HG03354 (cell line): ENCODE results near the gene C11orf86.
A peak's percentile ranks its signal among the peaks of the same experiment; 100 is the strongest.
"Not testable (repeated sequence)": the region's sequence is repeated elsewhere in the genome, so short reads cannot be mapped to it uniquely, and the experiment has no call there.

Experiments used
- ATAC-seq: cut with Tn5 transposase; IDR thresholded peaks from one replicate; pipeline ENCODE4 v1.9.1; 2021; ENCODE audit warnings: mild to moderate bottlenecking; ENCODE audit not compliant: unreplicated experiment, poor library complexity, severe bottlenecking

The C11orf86 gene, protein sequence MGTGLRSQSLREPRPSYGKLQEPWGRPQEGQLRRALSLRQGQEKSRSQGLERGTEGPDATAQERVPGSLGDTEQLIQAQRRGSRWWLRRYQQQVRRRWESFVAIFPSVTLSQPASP

DNA sequence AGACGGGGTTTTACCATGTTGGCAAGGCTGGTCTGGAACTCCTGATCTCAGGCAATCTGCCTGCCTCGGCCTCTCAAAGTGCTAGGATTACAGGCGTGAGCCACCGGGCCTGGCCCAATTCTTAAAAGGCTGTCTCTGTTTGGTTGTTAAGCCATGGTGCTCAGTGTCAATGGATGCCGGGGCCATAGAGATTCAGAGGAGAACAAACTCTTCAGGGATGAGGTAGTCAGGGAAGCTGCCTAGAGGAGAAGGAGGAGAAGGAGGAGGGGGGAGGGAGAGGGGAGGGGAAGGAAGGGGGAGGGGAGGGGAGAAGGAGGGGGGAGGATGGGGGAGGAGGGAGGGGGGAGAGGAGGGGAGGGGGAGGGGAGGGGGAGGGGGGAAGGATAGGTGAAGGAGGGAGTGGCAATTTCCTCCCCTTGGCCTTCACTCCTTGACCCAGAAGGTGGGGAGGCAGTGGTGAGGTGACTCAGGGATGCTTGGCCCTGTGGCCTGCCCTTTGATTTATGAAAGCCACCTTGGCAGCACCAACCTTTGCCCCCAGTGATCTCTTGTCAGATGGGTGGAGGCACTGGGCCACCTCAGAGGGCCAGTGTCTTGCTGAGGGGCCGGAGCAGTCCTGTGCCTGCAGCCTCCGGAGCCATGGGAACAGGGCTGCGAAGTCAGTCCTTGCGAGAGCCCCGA is at the start of gene C11orf86:
Gene C11orf86 (plus strand): TSS at position 581 of the 681 bp plus-strand sequence. CDS start 59 bp downstream, at position 640.
- ATAC-seq: no peak

DNA sequence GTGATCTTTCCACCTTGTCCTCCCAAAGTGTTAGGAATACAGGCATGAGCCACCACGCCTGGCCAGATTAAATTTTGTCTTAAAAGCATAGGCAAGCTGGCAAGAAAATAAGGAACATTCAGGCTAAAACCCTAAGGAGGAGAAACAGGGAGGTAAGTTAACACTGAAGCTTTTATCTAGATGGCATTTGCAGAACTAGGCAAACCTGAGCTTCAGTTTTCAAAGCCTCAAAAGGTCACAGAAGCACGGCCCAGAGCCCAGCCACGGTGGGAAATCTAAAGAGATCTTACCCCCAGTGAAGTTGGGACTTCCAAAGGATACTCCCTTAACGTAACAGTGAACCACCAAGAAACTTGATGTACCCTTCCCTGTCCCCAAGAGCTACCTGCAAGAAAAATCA is 45.4 kb upstream of the C11orf86 start:
- ATAC-seq: no peak

DNA sequence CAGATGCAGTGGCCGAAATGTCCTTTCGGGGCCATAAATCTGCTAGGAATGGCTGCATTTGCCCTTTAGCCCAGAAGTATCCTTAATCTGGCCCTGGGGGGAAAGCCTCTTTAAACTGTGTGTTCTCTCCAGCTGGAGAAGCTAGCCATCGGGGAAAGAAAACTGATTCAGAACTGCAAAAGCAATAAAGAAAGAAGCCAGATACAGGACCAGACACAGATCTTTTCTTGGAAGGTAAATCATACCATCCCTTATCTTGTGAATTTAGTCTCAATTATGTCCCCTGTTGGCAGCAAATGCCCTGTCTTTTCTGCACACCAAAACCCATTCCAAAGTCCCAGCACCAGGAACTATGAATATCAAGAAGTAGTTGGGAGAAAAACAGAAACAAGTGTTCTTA is 42.6 kb upstream of the C11orf86 start:
- ATAC-seq: no peak

DNA sequence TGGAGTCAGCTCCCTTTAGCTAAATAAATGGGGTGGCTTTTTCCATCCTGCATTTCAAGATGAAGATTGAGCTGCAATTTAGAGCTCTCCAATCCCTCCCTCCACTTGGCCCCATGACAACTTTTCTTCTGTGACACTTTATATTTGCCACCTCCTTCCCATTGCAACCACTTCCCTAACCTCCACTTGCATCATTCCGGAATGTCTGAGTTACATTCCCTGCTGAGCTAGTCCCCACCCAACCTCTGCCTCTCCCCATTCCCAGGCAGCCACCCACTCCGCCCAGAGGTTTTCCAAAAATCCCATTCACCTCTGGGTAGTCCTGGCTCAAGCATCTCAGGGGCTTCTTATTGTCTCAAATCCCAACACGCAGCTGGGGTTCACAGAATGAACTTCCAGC is 41.6 kb upstream of the C11orf86 start:
- no peak for ATAC-seq

DNA sequence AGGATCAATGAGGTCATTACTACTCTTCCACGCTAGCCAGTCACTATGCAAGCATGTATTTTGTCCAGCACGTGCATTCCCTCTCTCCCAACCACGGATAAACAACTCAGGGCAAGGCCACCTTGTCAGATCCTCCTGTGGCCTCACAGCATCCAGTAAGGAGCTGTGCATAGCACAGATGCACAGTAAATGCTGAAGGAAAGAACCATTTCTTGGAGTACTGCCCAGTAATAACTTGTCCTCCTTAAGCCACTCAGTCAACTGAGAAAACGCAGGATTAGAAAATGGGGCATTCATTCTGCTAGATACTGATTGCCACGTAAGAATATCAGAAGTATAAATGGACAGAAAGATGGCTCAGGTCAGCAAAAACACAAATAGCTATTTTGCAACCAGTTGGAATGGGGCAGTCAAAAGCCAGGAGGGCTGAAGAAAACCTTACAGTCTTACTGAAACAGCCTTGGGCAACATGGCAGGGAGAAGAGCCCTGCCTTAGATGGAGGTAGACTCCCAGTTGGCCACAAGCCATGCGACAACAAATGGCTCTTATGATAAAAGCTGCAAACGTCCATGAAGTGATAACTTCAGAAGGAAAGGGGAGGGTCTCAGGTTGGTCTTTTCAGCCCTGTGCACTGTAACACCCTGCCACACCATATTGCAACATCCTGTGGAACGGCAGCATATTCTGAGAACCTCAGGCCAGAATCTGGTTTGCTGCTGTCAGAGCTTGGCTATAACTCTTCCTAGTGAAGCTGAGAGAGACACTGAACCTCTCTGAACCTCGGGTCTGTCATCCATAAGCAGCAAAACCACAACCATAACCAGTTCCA is 39.9 kb upstream of the C11orf86 start:
- no peak for ATAC-seq

DNA sequence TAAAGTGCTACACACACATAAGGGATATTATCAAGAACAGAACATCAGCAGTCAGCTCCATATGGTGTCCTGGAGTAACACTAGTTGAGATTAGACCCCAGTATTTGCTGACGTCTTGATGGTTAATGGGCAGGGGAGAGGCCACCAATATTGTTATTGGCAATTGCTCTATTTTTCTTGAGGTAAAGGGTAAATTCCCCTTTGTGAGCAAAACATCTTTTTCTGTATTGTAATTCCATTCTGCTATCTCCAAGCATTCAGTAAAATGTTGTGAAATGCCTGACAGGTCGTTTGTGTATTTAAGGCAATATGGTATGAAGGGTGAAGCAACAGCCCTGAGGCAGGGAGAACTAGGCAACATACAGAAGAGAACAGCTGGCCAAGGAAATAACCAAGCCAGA is 38.8 kb upstream of the C11orf86 start:
- no peak for ATAC-seq

DNA sequence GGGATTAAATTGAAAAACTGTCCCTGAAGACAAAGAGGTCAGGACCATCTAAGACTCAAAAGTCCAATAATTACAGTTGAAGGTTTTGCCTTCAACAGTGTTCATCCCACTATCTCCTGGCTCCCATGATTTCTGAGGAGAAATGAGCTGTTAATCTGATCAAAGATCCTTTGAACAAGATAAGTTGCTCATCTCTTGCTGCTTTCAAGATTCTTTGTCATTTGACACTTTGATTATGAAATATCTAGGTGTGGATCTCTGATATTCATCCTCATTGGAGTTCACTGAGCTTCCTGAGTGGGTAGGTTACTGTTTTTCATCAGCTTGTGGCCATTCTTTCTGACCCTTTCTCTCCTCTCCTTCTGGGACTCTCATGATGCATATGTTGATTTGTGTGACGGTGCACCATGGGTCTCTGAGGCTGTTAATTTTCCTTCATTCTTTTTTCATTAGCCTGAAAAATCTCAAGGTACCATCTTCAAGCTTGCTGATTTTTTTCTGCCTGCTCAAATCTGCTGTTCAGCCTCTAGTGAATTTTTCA is 37.8 kb upstream of the C11orf86 start:
- ATAC-seq: no peak

DNA sequence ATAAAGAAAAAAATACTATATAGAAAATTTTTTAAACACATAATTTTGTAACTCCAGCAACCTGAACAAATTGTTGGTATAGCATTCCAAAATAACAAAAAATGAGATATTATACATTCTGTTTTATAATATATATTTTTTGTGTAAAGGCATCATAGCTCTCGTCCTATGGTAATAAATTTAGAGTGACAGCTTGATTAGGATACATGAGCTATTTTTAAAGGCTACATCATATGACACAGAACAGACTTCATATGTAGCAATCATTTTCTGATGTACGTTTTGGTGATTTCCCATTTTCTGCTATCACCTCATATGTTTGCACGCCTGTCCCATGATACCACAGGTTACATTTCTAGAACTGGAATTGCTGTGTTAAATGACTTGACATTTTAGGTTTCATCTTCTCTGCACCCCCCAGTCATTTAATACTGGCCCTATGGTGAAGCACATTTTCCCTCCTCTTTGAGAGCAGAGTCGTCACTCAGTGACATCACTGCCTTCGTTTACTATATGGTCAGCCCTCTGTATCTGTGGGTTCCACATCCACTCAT is 36.4 kb upstream of the C11orf86 start:
- no peak for ATAC-seq

DNA sequence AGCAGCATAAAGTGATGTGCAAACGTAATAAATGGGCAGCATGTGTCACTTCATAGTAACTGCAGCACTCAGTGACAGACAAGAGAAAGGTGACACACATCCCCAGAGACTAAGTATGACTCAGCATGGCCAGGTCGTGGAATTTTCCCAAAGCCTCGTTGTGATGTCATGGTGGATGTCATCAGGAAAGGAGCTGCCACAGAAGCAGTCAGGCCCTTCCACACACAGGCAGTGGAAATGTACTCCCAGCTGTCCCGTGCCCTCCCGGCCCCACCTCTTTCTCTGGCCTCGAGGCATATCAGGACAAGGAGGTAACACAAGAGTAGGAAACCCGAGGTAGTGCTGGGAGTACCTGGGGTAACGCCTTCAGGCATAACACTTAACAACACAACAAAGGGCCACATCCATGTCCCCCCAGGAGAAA is 25.0 kb upstream of the C11orf86 start:
- ATAC-seq: no peak

DNA sequence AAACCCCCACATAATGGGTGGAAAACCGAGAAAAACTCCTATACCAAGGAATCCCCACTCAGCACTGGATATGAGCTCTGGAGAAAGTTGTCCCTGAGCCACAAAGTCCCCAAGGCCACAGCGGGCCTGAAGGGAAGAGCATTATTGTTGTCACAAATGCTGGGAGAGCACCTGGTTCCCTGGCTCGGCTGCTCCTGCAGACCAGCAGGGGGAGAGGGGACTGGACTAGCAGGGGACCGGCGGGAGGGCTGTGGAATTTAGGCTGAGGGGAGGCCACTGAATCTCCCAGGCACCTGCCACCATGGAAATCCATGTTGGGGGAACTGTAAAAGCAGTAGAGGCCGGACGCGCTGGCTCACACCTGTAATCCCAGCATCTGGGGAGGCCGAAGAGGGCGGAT is 24.0 kb upstream of the C11orf86 start:
- ATAC-seq: no peak

DNA sequence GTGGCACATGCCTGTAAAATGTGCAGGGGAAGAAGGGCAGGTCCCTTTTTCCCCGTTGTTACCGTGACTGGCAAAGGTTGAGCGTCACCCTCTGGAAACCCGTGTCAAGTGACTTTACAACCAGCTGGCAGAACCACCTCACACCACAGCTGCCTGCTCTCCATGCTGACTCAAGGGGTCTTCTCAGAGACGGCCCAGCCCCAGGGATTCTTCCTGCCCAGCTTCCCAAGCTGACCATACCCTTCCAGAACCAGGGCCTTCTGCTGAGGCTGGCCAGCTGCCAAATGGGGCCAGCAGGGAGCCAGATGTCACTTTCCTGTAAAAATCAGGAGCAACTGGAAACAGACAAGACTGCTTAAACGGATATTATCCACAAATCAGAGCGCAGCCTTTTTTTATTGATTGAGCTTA is 23.2 kb upstream of the C11orf86 start:
- no peak for ATAC-seq

DNA sequence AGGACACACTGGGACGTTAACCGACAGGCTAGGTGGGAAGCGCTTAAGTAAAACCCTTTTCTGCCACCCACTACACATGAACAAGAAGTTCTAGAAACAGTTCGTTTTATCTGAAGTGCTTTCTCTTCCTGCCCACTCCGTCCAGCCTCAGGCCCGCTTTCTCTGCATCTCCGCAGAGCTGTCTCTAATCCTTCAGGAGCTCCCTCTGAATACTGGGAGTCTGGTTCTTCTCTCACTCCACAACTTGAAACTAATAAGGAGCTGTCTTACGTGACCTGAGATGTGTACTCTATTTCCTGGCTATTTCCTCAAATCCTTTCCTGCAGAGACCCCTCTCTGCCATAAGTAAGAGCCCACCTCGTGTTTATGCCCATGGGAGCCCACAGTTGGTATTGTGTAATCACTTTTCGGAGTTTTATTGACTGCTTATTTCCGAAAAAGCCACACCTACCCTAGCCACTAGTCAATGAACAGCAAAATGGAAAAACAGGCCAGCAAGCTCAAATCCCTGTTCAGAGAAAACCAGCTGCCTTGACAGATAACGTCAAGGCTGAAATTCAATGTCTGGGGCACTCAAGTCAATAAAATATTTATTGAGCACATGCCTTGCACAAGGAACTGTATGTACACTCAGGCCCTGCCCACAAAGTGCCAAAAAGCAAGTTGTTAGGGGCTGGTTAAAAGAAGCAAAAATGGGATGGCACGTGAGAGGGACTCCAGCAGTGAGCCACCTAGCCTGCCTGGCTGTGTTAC is 21.8 kb upstream of the C11orf86 start:
- no peak for ATAC-seq

DNA sequence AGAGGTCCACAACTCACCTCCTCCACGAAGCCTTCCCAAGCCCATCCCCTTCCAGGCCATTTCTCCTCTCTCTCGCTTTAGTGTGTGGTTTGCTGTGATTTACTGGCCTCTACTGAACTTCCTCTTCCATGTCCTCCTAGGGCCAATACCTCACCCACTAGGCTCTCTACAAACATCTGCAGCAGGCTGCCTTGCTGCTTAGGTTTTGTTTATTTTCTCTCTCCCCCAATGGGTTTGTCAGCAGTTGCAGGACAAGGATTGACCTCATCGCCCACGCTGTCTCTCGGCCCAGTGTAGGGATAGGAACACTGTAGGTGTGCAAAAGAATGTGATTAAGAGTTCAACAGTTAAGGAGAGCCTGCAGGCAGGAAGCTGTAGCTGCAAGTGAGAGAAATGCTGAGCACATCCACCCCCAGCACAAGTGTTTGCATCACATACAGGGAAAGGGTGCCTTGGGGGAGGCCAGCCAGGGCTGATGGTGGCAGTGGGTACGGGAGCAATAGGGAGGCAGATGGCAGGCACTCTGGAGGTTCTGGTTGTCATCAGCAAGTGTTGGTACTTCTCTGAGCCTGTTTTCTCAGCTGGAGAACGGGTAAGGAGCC is 18.3 kb upstream of the C11orf86 start:
- ATAC-seq: no peak

DNA sequence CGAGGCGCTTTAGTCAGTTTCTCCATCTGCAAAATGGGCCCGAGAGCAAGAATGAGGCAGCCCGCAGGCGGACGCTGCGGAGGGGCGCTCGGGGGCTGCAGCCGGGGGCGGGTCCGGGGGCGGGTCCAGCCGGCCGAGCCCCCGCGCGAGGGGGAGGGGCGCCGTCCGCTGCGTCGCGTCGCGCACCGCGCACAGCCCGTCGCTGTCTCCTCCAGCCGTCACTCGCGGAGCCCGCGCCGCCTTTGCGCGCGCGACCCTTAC is 17.2 kb upstream of the C11orf86 start:
- no peak for ATAC-seq

DNA sequence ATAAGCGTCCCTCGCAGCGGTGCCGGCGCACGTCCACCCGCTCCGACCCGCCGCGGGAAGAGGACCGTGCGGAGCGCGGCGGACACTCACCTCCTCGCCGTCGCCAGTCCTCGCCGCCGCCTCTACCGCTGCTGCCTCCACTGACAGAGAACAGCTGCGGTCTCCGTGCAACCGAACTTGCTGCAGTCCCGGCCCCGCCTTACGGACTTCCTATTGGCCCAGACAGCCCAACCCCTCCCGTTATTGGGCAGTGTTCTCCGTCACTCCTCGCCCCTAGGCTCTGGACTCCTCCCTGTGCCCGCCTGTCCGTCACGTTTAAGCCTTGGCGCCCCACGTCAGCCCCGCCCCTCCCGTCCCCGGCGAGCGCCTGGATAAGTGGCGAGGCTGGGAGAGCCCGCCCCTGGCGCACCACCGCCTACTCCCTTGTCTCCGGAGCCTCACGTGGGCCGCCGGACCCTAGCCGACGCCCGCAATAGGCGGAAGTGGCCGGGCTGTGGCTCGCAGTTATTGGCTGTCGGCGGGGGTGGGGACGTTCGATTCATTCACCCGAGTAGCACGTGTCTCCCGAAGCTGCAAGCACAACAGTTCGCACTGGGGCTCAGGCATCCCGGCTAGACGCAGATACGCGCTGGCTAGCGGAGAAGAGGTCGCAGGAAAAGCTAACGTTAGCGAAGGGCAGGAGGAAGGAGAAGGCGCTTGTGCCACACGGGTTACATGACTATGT is 16.7 kb upstream of the C11orf86 start, which contains the start of gene PC:
Gene PC (minus strand): TSS at position 152 of the 724 bp plus-strand sequence. CDS start 86,224 bp downstream, outside the sequence.
- peak; percentile 98 for ATAC-seq

DNA sequence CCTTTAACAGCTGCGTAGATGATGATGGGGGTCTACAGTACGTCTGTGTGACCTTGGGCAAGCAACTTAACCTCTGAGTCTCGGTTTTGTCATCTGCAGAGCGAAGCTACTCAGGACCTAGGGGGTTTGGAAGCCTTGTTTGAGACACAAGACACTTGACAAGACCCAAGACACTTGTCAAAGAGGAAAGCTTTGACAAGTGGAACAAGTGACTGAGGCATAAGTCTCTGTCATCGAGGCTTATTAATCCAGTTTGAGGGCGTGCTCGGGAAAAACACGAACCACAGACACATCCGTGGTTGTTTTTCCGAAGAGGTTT is 16.2 kb upstream of the C11orf86 start:
- no peak for ATAC-seq

DNA sequence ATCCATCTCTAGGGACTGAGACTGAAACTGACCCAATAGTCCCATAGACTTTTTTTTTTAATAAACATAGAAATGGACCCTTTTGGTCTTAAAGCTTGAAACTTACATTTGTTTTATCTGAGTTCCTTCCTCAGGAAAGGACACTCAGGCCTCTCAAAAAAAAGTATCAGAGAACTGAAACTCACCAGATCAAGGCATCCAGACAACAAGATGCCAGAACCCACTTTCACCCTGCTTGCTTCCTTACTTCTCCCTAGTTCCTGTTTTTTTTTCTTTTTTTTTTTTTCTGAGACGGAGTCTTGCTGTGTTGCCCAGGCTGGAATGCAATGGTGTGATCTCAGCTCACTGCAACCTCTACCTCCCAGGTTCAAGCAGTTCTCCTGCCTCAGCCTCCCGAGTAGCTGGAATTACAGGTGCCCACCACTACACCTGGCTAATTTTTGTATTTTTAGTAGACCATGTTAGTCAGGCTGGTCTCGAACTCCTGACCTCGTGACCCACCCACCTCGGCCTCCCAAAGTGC is 13.4 kb upstream of the C11orf86 start:
- ATAC-seq: not testable (repeated sequence)

DNA sequence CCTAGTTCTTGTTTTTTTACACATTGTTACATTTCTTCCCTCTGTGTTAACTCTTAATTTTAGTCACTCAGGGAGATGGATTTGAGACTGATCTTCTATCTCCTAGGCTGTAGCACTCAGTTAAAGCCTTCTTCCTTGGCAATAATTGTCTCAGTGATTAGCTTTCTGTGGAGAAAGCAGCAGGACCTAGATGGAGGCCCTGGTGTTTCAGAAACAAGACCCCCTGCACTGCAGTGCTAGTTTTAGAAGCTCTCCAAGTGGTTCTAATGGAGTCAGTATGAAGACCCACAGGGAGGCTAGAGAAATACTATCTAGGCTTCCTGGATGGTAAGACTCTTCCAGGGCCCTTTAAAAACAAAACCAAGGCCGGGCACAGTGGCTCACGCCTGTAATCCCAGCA is 12.9 kb upstream of the C11orf86 start:
- ATAC-seq: no peak

DNA sequence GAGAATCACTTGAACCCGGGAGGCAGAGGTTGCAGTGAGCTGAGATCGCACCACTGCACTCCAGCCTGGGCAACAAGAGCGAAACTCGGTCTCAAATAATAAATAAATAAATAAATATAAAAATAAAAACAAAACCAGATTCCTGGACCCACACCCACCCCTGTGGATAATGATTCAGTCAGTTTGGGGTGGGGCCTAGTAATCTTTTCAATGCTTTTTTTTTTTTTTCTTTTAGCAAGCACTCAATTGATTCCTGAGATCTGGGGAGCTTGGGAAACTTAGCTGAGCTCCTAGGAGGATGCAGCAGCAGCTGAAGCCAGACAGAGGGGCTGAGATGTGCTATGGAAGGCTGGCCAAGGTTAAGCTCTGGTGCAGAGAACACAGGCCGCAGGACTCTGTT is 12.3 kb upstream of the C11orf86 start:
- ATAC-seq: no peak
